Measurements from ENCODE around the gene ZEB2.

ZEB2 gene

DNA sequence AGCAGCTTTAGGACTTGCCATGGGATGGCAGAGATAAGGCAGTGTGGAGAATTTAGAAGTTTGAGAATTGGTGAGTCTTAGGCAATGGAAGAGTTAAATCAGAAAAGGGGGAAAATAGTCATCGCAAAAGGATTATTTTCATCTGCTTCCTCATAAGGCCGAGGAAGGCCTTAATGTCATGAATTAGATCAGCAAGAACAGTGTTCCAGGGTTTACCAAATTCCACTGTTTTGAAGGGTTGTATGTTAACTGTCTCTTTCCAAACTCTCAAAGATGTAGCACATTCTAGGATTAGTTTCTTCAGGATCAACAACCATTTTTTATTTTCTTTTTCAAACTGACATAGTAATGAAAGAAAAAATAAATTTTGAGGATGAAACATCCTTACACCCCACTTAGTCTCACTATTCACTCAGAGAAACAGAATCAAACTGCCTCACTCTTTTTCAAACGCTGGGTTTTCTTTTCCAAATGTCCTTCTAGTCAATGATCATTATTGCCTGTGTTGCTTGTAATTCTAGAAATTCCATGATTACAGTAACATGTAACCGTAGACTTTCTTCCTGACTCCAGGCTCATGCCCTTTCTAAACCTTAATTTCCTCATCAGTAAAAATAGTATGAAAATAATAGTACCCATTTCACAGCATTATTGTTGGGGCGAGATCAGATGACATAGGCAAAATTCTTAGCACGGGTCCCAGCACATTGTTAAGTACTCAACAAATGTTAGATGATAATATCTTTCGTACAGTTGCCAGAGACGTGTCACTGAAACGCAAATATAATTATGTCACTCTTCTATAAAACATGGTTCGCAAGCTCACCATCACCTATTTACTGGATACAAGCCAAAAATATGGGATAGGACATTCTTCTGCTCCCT is 23.6 kb downstream of the ZEB2 start:
- DNase-seq (ENCODE audit: low read depth in 2 of 2): no peak

DNA sequence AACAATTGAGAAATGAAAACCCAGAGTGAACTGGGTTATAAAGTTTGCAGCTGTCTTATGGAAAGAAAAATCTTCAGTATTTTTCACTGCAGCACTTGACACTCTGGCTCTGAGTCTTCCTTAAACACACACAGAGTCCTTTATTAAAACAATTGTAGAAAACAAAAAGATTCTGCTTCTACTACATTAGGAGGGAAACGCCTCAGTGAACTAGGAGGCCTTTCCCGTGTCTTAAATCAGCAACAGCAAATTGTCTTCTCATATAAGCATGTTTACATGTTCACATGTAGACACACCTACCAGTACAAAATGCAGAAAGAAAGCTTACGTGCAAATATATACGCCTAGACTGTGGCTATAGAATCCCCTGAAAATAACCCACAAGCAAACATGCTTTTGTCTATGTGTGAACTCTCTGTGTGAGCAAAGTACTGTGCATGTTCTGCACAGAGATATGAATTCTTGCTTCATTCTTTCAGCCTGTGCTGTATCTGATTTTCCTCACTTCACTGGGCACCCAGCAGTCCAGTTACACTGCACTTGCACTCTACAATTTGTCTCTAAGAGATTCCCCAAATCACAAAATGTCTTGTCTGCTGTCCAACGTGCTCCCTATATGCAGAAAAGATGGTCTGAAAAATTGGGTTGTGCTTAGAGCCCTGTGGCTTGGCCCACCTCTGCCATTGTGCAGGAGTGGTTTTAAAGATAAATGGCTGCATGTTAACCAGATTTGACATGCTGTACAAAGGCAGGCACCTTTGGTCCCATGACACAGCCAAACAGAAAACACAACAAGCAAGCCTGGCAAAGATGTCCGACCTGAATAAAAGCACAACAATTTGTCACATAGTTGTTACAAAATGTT is 24.5 kb downstream of the ZEB2 start:
- DNase-seq (ENCODE audit: low read depth in 2 of 2): no peak

DNA sequence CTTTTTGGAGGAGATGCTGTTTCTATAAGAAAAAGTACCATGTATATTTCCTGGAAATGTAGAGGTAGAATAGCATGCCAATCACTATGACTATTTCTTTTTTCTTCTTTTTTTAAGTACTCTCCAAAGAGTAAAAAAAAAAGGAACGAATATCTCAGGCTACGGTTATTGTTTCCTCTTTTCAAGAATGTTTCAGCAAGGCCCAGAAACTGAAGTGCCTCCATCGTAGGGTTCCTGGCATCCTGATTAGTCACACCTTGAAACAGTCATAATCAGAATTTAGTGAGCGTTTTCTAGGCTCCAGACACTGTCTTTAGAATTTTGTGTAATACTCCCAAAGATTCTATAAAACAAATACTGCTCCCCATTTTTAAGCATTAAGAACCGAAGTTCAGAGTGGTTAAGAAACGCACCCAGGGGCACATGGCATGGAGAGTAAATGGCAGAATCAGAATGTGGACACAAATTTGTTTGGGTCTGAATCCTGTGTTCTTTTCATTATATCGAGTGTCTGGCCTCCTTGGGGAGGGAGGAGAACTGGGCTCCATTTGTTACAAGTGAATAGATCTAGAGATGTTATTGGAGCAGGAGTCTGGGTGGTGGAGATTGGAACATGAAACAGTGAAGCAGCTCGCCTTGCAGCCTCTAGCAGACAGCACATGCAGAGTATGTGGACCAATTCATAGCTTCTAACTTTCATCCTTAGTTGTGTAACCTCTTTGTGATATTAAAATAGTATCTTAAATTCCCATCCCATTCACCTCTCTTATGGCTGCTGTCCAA is 26.7 kb downstream of the ZEB2 start:
- no peak for DNase-seq (ENCODE audit: low read depth in 2 of 2)

DNA sequence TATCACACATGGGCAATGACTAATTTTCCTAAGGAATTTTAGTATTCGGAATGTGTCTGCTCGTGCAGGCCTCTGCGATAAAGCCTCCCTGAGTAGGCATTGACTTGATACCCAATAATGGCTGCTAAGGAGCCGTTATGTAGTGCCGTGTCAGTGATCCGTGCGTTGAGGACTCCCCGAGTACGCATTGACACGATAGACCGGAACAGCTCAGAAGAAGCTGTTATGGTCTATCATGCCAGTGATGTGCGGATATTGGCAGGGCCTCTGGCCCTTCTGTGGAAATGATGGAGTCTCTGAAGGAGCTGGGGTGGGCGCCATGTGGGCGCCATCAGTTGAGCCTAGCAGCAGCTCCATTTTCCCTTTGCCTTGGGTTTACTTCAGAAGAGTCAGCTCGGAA is 29.1 kb downstream of the ZEB2 start:
- no peak for DNase-seq (ENCODE audit: low read depth in 2 of 2)

DNA sequence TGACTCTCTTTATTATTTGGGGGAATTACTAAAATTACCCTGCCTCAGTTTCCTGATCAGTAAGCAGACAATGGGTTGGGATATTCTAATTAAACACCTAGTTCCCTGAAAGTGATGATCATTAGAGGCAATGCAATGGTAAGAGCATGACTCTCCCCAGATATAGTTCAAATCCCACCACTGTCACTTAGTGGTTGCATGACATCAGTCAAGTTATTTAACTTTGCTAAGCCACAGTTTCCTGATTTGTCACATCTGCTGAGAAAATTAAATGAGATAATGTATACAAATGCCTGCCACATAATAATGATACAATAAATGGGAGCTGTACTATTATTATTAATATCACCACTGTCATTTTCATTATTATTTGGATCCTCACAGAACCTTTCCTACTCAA is 29.9 kb downstream of the ZEB2 start:
- DNase-seq (ENCODE audit: low read depth in 2 of 2): no peak

DNA sequence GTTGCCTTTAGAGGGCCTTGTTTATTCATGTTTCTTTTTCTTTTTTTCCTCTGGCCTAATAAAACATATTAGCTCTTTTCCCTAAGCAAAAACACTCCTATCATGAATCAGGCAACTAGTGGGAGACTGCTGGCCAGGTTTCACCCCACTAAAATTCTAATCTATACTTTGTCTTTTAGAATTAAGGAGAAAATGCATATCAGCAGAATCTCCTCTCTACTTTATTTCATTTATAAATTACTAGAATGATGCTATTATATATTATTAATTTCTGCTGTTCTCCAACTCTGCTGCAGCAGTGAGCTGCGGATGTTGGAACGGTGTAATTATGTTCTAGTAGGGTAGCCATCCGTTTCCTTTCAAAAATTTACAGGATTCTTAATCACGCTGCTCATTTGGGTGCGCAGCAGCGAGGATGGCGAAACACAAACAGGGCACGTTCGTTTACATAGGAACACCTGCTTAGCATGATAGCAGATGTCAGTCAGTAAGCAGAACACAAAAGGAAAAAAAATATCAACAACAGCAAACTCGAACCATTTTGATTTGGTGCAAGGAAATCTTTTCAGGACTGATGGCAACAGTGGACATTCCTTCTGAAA is 30.5 kb downstream of the ZEB2 start:
- no peak for DNase-seq (ENCODE audit: low read depth in 2 of 2)

DNA sequence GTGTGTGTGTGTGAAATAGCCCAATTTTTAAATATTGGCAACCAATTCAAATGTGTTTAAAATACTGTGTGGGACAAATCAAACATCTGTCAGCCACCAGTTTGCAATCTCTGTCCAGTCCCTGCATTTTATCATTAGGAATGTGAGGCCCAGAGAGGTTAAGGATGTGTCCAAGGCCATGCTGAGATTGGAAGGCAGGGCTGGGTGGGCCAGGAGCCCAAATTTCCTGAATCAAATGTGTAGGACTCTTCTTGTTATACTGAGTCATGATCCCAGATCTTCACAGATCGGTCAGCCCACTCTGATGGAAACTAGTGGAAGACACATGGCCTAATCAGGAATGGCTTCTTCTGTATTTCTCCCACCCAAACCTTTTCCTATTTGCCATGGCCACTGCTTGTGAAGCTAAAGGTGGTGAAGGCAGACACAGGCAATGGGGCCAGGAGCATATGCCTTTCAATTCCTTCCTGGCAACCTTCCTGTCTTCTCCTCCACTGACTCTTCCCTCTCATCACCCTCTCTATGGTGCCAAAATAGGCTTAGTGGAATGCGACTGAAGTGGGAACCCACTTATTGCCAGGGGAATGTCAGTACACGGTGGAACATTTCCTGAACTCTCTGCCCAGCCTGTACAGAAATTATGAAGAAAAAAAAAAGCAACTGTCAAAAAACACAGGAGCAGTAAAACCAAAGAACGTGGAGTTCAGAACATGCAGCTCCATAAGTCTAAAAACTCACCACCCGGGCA is 35.5 kb downstream of the ZEB2 start:
- no peak for DNase-seq (ENCODE audit: low read depth in 2 of 2)

DNA sequence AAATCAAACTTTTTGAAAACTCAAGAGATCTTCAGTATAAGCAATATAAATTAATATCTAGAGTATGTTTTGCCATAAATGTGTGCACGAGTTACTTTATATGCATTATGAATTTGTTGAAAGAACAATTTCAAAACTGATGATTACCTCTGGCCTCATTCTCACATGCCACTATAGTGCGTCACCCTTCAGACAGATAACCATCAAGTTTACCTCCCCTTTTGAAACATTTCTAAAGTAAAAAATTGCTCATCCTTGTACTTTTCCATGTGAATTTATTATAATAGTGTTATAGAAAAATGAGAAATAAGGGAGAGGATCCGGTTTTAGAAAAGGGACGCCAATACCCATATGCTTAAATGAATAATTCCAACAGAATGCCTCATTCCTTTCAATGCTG is 38.3 kb downstream of the ZEB2 start:
- no peak for DNase-seq (ENCODE audit: low read depth in 2 of 2)

DNA sequence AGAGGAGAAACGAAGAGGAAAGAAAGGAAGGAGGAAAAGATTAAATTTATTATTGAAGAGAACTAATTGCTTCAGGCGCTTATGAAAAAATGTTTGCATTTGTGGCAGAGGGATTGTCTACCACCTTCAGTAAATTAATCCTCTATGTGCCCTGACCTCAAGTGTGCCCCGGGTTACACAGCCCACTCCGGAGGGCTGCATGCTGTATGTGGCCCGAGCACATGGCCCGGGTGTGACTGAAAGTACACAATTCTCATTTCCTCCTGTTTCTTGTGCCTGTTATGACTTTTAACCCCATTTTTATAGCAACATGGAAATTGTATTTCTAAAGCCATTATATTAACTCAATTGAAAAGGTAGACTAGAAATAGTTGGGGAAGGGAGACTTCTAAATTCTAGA is 38.8 kb downstream of the ZEB2 start:
- DNase-seq (ENCODE audit: low read depth in 2 of 2): no peak

DNA sequence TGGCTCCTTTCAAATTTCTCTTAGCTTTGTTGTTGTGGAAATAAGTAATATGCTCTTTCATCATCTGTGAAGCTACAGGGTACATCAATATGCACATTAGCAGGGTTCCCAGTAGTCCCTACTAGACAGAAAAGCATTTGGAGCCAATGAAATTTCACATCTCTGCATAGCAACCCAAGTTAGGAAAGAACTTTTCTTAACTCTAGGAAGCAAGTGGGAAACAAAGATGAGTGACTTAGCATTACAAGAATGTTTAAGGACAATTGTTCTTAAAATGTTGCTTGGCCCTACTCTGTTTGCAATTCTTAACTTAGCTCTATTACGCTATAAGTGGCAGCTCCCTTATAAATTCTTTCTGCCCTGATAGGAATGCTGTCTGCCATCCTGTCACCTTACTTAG is 39.6 kb downstream of the ZEB2 start:
- DNase-seq (ENCODE audit: low read depth in 2 of 2): no peak

DNA sequence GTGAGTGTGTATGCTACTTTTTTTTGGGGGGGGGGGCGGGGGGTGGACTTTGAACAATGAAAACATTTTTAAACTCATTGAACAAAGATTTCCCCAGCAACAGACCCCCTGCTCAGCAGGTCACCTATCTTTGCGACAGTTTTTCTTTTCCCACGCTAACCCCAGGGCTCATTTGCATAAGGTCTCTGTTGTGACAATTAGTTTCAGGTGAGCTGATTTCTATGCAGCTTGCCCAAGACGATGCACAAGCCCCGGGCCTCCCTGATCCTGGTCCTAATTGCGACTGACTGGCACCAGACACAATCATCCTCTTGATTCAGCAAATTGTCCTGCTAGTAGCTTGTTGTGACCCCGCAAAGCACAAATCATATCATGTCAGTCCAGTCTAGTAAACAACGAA is 40.3 kb downstream of the ZEB2 start:
- no peak for DNase-seq (ENCODE audit: low read depth in 2 of 2)

DNA sequence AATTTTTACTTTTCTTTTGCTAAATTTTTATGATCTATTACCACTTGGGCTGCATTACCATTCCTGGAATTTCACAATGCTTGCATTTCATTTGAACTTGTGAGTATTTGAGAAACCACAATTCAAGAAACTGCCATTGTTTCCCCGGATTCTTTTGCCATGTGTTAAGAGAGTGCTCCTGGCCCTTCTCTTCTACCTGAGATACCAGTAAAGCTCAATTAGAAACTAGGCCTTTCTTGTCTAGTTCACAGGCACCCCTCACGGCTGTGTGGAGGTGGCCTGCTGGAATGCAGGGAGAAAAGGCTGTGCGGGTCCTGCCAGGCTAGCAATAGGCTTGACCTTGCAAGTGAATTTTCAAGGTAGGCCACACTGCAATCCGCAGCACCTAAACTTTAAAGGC is 40.8 kb downstream of the ZEB2 start:
- DNase-seq (ENCODE audit: low read depth in 2 of 2): no peak

DNA sequence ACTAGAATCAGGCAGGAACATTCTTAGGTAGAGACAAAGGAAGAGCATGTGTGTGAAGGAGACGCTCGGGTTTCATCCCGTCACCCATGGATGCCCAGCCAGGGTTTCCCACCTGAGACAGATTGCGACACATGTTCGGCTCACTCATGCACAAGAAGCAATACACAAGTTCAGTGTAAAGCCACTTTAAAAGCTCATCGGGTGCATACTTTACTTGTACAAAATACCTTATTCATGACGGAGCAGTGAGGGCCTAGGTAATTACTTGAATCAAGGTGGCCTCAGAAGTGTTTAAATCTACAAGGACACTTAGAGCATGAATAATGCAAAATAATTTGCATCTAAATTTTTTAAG is 42.0 kb downstream of the ZEB2 start:
- DNase-seq (ENCODE audit: low read depth in 2 of 2): no peak

DNA sequence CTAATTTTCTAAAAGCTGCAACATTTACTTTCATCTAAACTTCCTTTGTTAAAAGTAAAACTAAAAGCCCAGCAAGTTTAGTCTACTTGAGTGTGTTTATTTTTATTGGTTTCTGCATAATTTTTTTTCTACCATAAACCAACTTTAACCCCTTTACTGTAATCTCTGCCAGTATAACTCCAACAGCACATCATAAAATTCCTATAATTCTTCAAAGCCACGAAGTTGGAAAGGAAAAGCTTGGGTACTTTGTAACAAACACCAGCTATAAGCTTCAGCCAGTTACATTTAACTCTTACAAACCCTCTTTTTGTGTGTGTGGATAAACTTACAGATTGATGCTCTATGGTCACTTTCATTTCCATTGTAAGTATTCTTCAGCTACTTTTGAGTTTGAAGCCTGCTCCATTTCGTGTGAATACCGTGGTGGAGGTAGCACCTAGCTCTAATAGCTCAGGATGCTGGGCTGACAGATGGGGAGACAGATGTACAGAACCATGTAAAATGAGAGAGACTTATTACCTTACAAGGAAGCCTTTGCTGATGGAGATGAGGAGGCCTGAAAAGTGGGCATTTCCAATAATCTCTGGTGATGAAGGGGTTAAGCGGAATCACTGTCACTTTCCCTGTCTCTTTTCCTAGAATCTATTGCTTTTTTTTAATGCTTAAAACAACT is 42.5 kb downstream of the ZEB2 start:
- DNase-seq (ENCODE audit: low read depth in 2 of 2): no peak

DNA sequence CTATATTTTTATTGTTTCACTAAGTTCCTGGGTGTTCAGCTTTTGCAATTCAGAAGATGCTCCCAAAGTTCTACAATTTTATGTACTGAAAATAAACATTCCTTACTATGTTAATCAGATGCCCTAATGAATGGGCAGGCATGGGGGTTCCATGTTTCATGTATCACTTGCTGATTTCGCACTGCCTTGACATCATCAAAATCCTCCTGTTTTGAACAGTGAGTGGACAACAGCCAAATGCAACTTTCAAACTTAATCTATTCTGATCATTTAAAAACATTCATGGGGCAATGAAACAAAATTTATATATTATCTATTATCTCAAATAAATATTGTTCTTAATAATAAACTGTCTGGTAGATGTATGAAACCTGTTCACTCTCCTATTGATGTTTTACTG is 43.2 kb downstream of the ZEB2 start:
- no peak for DNase-seq (ENCODE audit: low read depth in 2 of 2)

DNA sequence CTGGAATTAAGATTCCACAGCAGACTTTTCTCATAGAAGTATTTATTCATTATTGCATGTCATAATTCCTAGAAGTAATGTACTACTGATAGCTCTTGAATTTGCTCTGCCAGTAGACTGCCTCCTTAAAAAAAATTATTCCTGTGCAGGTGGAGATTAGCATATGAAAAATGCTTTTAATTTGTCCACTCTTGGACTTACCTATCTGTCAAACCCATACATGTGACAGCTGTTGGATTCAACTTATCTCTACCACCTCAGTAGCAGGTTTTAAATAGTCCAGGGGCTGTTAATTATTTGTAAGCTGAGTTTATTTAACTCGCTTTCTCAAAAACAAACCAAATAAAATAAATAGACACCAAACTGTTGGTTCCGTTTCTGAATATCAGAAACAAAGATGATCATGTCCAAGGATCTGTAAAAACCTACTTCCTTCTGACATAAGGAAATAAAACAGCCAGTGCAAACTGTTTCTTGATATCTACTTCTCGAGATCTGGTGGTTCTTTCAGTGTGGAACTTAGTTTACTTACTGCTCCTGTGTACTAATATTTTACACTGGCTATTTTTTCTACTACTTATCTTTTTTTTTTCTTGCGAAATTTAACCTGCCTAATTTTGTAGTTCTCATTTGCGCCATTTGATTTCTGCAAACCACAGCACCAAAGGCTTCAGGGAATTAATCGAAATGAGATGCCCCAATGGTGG is 44.2 kb downstream of the ZEB2 start:
- no peak for DNase-seq (ENCODE audit: low read depth in 2 of 2)

DNA sequence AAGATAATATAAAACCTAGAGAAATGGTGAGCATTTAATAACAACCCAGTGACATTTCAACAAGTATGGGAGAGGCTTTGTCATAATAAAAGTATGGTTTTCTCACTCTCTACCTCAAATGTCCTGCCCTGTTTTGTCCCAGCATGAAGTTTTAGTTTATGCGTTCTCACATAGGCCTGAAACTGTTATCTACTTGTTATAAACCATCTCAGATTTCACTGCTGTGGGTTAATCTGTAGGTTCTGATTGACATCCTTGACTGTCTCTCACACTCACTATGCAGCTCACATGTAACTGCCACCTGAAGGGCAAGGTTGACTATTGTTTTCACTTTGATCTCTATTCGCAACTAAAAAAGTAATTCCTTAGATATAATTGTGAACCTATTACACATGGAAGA is 44.9 kb downstream of the ZEB2 start:
- DNase-seq (ENCODE audit: low read depth in 2 of 2): no peak

DNA sequence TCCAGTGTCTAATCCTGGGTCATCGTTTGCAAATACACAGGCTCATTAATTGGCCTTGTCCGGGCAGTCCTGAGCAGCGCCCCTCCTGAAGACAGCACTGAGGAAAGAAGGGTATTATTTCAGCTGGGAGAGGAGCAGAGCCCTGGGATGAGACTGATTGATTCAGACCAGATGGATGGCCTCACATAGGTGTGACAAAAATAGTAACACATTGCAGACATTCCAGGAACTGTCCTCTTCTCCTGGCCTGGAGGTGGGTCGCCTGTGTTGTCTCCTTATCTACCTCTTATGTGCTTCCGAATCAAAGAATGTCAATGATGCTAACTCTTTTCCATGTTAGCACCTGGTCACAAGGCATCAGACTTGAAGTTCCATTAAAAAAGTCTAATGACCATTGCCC is 45.9 kb downstream of the ZEB2 start:
- no peak for DNase-seq (ENCODE audit: low read depth in 2 of 2)

DNA sequence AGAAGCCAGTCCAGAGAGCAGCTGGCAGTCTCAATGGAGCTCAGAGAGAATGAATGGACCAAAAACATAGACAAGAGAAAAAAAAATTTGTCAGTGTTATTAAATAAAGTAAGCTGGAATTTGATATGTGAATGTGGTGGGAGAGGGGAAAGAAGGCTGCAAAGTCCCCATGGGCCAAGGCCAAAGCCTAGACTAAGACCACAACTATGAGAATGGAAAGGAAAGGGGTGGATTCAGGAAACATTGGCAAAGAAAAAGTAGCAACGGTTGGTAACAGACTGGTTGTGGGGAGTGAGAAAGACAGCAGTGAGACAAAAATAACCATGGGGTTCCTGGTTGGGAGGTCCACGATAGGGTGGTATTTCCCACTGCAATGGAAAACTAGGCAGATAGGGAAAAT is 47.0 kb downstream of the ZEB2 start:
- DNase-seq (ENCODE audit: low read depth in 2 of 2): no peak

DNA sequence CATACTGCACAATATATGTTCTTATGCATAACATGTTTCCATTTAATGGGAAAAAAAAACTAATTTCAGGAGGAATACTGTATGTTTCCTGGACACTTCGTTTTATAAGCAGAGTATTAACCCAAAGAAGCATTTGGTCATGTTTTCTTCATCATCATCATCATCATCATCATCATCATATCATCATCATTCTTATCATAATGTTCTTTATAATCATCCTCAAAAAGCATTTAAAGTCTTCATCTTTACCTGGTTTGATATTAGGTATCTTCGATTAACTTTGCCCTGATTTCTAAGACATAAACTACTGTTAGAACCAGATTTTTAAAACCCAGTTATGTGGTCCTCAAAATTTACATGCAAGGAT is 47.9 kb downstream of the ZEB2 start:
- DNase-seq (ENCODE audit: low read depth in 2 of 2): no peak
